Esophagus muscularis mucosa (tissue), 4 donors: ENCODE data around the gene PAM16. TPM values are rescaled to one million over a fixed set of nuclear protein-coding genes. Genes with fewer than 3 reads are reported as not detected.

ENCODE experiments used
- DNase-seq: peaks from one replicate; pipeline ENCODE4 v3.0.0-alpha.2; 2017; ENCODE audit errors: extremely low spot score
- H3K27ac ChIP-seq, 4 donors: fragments of 200-600 bp; sonication (generic); replicated peaks in 1 of 4; 1 replicate in 3 of 4; 2 replicates in 1 of 4; pipeline ENCODE4 v1.5.1; 2016 to 2019; ENCODE audit warnings: mild to moderate bottlenecking in 1 of 4
- H3K27me3 ChIP-seq, 4 donors: fragments of 200-600 bp; sonication (generic); one replicate each; pipeline versions ENCODE4 v1.5.1 to v1.6.0; 2016 to 2019
- H3K36me3 ChIP-seq, 4 donors: fragments of 200-600 bp; sonication (generic); one replicate each; pipeline ENCODE4 v1.5.1; 2016 to 2019
- H3K4me1 ChIP-seq, 4 donors: fragments of 200-600 bp; sonication (generic); one replicate each; pipeline ENCODE4 v1.5.1; 2016 to 2019
- H3K4me3 ChIP-seq, 4 donors: fragments of 200-600 bp; sonication (generic); 1 replicate in 2 of 4; 2 replicates in 2 of 4; pipeline ENCODE4 v1.5.1; 2016 to 2019; ENCODE audit warnings: mild to moderate bottlenecking in 4 of 4, moderate library complexity in 1 of 4
- H3K9me3 ChIP-seq, 4 donors: fragments of 200-600 bp; sonication (generic); 1 replicate in 3 of 4; 2 replicates in 1 of 4; pipeline ENCODE4 v1.5.1; 2016 to 2019
- CTCF ChIP-seq, 3 experiments: fragments of 200-600 bp in 2 of 3; fragments of 450-650 bp in 1 of 3; sonication (generic) in 2 of 3; IDR thresholded peaks; one replicate each; pipeline ENCODE4 v1.5.1; 2017 to 2019; ENCODE audit warnings: antibody characterized with exemption in 3 of 3, mild to moderate bottlenecking in 2 of 3, moderate library complexity in 1 of 3
- EP300 ChIP-seq: sonication (generic); formaldehyde crosslinking; IDR thresholded peaks from one replicate; pipeline ENCODE4 v1.6.1; 2017; ENCODE audit warnings: antibody characterized with exemption
- POLR2A ChIP-seq: fragments of 450-650 bp; IDR thresholded peaks from one replicate; pipeline ENCODE4 v1.6.1; 2017; ENCODE audit warnings: antibody characterized with exemption, moderate library complexity, mild to moderate bottlenecking, low read depth
- POLR2AphosphoS5 ChIP-seq, 2 donors: sonication (generic); formaldehyde crosslinking; IDR thresholded peaks; one replicate each; pipeline ENCODE4 v1.6.1; 2017; ENCODE audit warnings: antibody characterized with exemption in 2 of 2
- WGBS: methylation state at CpG from one replicate; pipeline ENCODE4 v1.1.5; 2018; 5-methylcytosine and 5-hydroxymethylcytosine counted together
- intact Hi-C: fragments of 100-400 bp; cut with DNase I; formaldehyde crosslinking; loops from one replicate; pipeline ENCODE4 v1.15.1; 2023
- total RNA-seq, 4 donors: library from RNA; depleted of rRNA; stranded (reverse); fragments of >200 nt; gene quantifications; one replicate each; pipeline versions ENCODE4 v1.1.0 to v1.2.1, GENCODE V29; 2016

Gene PAM16
- total RNA-seq, 4 donors from 2014 or later: 24.5 to 44.1 (median 40.2) TPM

- Histone ChIP-seq H3K27ac (peak overlapping the region in 2 of 4 donors; percentile 6 to 35), H3K9me3 (no peaks in the 10 kb centered on the region), H3K4me1 (peaks cover 8 to 63% (median 36%) of the 10 kb centered on the region in 4 donors), H3K4me3 (no peak overlapping the region), H3K36me3 (peaks cover 16 to 85% (median 66%) of the 10 kb centered on the region in 4 donors), H3K27me3 (no peaks in the 10 kb centered on the region)
- intact Hi-C loops: no loop called here
- WGBS: 80% methylated on average over 1 of the region's 12 CpGs
- DNase-seq: no peak
- no peak for TF ChIP-seq POLR2A
- no peak for TF ChIP-seq CTCF (IDR thresholded peaks at IDR 0.05)
Observed at GRCh38 chr16:4383591-4384444, 32.7 kb upstream of the PAM16 start.

DNA sequence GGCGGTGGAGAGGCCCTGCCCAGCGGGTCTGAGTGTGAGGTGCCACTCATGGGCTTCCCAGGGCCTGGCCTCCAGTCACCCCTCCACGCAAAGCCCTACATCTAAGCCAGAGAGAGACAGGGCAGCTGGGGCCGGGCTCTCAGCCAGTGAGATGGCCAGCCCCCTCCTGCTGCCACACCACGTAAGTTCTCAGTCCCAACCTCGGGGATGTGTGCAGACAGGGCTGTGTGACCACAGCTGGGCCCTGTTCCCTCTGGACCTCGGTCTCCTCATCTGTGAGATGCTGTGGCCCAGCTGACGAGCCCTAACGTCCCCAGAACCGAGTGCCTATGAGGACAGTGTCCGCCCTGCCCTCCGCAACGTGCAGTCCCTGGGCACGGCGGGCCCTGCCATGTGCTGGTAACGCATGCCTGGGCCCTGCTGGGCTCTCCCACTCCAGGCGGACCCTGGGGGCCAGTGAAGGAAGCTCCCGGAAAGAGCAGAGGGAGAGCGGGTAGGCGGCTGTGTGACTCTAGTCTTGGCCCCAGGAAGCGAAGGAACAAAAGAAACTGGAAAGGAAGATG lies 31.8 kb upstream of the PAM16 start:
- H3K9me3 ChIP-seq: no peaks in the 10 kb centered on the region
- H3K27ac ChIP-seq: peak overlapping the region in 2 of 4 donors; percentile 30 to 35
- H3K36me3 ChIP-seq: peaks cover 13 to 80% (median 61%) of the 10 kb centered on the region in 4 donors
- H3K4me1 ChIP-seq: peaks cover 9 to 64% (median 38%) of the 10 kb centered on the region in 4 donors
- intact Hi-C loops: no loop called here
- TF ChIP-seq POLR2A (no peak), EP300 (no peak), CTCF (IDR thresholded peaks at IDR 0.05) (no peak), POLR2AphosphoS5 (IDR thresholded peaks at IDR 0.05) (no peak)
- H3K4me3 ChIP-seq: no peak overlapping the region
- DNase-seq: no peak
- no peaks in the 10 kb centered on the region for H3K27me3 ChIP-seq
- 86% methylated on average over 21 of the region's 21 CpGs for WGBS

- Histone ChIP-seq H3K4me3 (no peak overlapping the region), H3K4me1 (peaks cover 16 to 64% (median 38%) of the 10 kb centered on the region in 4 donors), H3K27me3 (no peaks in the 10 kb centered on the region), H3K9me3 (no peaks in the 10 kb centered on the region), H3K27ac (peak overlapping the region in 2 of 4 donors; percentile 30 to 35), H3K36me3 (peaks cover 13 to 73% (median 54%) of the 10 kb centered on the region in 4 donors)
- no peak for DNase-seq
- intact Hi-C loops: no loop called here
- WGBS: 93% methylated on average over 28 of the region's 55 CpGs
- TF ChIP-seq EP300 (no peak), POLR2AphosphoS5 (IDR thresholded peaks at IDR 0.05) (no peak), POLR2A (no peak), CTCF (IDR thresholded peaks at IDR 0.05) (no peak)
Observed at GRCh38 chr16:4381935-4382794, 31.0 kb upstream of the PAM16 start.

- Histone ChIP-seq H3K4me3 (no peak overlapping the region), H3K4me1 (peaks cover 20 to 64% (median 41%) of the 10 kb centered on the region in 4 donors), H3K27me3 (no peaks in the 10 kb centered on the region), H3K27ac (no peak overlapping the region), H3K36me3 (peaks cover 13 to 64% (median 49%) of the 10 kb centered on the region in 4 donors), H3K9me3 (no peaks in the 10 kb centered on the region)
- DNase-seq: no peak
- intact Hi-C loops: no loop called here
- no peak for TF ChIP-seq POLR2AphosphoS5 (IDR thresholded peaks at IDR 0.05)
- no peak for TF ChIP-seq POLR2A
- TF ChIP-seq CTCF (IDR thresholded peaks at IDR 0.05): no peak
- no peak for TF ChIP-seq EP300
- 93% methylated on average over 16 of the region's 59 CpGs for WGBS
Observed at GRCh38 chr16:4381072-4381934, 30.2 kb upstream of the PAM16 start.
